GM21723 (cell line): ENCODE measurements around the gene DTX3L.

ENCODE experiments used
- ATAC-seq: cut with Tn5 transposase; IDR thresholded peaks from one replicate; pipeline ENCODE4 v1.9.1; 2021; ENCODE audit warnings: mild to moderate bottlenecking, moderate library complexity; ENCODE audit not compliant: unreplicated experiment

The DTX3L gene

DNA sequence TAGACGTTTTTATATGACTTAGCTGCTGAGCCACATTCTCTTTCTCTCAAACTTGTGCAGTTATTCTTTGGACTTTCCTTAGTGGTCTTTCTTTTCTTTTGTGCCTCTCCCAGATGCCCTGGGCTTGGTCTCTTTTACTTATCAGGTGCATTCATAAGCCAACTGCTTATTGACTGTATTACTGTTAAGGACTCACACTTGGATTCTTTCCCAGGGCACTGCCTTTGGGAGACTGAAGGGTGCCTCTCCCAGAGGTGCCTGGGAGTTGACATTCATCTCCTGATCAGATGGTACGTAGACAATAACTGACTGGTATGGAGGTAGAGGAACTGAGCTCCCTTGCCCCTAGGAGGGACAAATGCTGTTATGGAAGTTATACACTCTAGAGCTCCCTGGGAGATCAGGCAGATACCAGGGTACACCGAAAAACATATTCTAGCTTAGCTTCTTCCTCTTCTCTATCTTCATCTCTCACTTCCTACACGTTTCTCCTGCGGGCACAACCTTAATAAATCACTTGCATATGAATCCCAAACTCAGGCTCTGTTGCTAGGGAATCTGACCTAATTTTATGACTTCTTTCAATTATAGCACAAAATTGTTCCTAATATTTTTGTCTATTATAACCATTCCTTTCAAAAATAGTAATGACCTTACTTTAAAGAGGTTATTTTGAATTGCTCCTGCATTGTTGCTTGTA, 38.0 kb downstream of the DTX3L start:
- ATAC-seq: no peak

DNA sequence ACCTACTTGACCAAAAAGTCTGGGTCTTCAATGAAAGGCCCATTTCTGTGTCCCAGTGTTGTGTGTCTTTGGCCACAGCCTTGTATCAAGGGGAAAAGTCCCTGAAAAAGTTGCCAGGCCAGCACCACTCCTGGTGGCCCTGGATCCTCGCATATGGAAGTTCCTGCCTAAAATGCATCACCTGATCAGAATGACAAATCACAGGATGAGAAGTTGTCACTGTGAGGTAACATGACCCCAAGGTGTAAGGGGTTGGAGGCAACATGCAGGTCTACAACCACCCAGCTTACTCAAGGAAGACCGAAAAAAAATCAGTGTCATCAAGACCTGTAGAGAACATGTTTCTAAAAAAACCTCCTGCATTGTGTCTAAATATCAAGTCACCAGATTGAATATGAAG, 38.9 kb downstream of the DTX3L start:
- no peak for ATAC-seq

DNA sequence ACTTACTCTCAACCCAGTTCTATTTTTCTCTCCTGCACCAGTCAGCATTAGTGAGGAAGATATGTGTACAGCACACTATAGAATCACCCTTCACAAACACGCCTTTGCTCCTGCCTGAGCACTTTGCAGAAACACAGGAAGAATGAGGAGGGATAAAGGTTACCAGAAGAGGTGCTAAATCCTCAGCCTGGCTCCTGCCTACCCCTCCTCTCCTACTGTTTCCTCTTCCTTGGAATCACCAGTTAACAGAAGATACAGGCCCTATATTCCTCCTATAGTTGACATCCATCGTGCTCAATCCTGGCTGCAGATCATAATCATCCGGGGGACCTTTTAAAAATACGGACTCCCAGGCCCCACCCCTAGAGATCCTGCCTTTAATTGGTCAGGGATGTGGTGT, 42.2 kb downstream of the DTX3L start:
- no peak for ATAC-seq

DNA sequence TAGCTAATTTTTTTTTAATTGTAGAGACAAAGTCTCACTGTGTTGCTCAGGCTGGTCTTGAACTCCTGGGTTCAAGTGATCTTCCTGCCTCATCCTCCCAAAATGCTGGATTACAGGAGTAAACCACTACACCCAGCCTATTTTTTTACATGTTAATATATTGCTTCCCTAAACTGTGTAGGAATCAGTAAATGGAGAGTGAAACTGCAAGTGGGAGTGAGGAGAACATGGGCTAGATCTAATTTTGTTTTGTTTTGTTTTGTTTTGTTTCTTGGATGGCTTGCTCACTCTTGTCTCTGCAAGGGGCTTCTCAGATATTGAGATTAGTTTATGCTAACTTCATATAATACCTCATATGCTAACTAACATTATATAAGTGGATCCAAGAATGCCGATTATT, 44.8 kb downstream of the DTX3L start:
- ATAC-seq: no peak

DNA sequence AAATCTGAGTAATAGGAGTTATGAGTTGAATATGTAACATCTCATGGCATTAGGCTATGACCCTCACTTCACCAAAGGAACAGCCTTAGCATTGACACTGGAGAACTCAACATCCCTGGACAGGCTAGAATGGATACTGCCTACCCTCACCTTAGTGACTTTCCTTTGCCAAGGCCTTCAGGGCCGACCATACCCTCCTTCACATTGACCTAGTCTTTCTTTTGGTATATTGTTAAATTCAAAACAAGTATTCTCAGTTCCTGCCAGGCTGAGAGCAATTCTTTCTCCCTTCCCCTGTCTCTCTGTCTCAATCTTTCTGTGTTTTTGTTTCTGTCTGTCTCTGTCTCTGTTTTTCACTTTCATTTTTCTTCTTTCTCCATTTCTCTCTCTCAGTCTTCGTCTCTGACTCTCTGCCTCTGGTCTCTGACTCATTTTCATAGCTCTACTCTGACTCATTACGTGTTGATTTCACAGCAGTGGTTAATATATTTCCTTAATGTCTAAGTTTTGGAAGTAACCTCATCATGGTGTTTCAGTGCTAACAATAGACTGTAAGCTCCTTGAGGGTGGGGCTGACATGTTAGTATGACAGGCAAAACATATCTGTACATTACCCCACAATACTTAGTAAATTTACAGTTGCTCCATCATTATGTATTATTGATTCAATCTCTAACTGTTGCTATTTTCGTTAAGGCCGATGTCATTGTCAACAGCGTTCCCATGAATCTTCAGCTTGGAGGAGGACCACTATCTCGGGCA, 45.8 kb downstream of the DTX3L start:
- ATAC-seq: peak; percentile 96

DNA sequence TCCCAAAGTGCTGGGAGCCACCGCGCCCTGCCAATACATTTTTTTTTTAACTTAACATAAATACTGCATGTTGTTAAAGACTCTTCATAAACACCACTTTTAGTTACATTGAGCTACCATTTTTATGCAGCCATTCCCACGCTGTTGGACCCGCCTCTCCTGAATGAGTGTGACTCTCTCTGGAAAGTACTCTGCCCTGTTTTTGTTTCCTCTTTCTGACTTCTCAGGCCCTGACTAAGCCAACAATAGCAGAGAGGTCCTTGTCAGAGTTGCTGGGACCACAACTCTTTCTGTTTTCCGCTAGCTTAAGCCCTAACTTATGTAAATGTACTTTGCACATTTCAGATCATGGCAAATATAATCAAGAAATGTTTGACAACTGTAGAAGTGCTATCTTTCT, 48.6 kb downstream of the DTX3L start:
- no peak for ATAC-seq

DNA sequence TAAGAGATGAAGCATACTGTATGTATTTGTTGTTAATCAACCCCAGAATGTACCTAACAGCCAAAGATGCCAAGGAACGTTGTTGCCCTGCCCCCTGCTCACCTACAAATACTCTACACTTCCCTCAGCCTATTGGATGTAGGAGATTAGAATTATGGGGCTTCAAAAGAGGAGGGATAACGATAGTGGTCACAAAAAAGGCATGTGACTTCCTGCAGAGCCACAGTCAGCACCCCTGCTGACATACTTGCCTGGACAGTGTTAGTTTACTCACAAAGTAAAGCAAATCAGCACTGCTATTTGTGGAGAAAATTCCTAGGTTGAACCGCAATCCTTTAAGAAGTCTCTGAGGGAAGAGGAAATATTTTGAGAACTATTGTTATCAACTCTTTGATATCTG, 51.2 kb downstream of the DTX3L start:
- ATAC-seq: no peak

DNA sequence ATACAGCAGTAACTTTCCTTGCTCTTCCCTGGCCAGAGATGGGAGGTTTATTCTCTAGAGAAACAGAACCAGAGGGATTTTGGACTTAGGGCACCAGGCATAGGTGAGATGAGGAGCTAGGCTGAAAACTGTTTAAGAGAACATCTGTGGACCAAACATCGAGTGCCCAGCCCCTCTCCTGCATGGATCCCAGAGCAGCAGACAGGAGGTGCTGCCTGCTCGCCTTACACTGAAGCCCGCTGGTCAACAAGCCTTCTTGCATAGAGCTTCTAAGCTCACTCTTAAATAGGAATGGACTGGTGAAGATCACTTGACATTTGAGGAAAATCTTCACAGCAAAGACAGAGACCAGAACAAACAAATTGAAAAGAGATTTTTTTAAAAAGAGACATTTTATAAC, 54.5 kb downstream of the DTX3L start:
- ATAC-seq: no peak

DNA sequence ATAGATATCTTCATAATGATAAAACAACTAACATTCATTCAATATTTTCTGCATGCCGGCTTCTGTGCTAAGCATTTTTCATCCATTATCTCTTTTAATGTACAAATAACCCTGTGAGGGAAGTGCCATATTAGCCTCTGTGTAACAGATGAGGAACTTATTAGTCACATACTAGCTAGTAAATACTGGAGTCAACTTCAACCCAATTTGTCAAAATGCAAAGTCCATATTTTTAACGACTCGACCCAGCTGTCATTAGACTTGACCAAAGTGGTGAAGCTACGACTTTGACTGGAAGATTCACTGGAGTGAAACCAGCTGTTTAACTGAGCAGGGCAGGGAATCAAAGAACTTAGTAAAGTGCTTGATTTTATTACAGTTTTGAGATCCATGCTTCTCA, 54.9 kb downstream of the DTX3L start:
- no peak for ATAC-seq

DNA sequence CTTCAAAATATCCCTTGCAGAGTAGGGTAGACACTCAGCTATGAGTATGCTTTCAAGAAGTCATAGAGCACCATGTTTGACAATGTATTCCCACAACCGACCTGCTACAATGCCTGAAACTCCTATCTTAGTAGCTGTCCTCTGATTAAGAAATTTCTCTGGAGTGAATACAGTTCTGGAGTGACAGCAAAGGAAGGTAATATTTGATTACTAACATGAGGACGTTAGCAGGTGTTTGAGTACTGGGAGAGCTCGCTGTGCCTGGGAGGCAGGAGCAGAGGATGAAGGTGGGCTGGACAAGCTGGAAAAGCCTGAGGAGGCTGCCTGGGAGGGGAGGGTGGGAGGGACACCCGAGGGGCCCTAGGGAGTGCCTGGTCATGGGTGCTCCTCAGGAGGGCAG, 56.3 kb downstream of the DTX3L start:
- no peak for ATAC-seq

DNA sequence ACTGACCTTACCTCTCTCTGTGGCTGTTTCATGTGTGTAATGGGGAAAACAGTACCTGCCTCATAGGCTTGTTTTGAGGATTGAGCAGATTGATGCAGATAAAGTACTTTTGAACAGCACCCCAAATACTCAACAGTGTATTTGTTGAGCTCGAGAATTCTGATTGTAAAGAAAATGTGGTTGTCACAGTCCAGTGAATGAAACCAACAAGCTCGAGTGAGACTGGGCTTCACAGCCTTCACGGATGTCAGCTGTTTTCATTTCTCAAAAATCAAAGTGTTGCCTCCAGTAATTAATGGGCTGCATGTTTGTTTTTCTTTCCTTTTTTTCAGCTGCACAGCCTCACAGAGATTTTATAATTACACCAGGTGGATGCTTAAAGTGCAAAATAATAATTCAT, 57.0 kb downstream of the DTX3L start:
- ATAC-seq: peak; percentile 55

DNA sequence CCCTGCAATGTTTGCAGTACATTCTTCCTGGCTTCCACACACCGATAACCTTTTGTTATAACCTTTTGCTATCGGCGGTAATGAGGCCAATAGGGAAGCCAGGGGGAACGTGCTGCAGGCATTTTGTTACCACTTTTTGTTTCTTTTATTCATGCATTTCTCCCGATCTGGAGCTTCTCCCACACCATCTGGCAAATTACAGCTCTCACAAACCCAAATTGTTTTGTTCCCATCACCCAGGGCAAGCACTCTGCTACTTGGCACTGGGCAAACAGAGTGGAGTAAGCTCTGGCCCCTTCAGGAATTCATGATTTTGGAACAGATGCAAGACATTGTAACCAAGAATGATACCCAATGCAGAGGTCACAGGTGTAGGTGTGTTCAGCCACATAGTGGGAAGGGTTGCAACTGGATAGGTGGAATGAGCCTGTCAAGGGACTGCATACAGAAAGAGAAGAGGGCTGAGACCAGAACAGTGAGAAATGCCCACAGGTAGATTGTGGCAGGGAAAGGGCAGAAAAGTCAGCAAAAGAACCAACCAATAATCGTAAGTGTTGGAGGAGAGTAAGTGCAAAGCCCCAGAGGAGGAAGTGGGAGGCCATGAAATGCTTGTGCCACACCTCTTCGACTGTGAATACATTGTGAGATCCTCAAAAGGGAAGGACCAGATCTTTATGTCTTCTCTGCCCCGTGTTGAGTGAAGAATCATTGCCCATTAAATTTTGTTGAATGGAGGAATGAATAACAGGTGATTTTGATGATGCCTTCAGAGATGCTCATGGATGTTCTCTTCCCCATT, 59.1 kb downstream of the DTX3L start:
- ATAC-seq: no peak
